ENCODE data around the gene IL19. TPM values are rescaled to one million over a fixed set of nuclear protein-coding genes. Genes with fewer than 3 reads are reported as not detected.

The IL19 gene
- total RNA-seq, 1 experiment from 2014 or later: not detected

GRCh38 chr1:206741142-206741701 lies 29.4 kb upstream of the IL19 start:
- Histone ChIP-seq H3K56ac (ENCODE audit: insufficient read length, low read depth, low read length) (no peak overlapping the region), H3K4me2 (ENCODE audit: insufficient read depth, insufficient read length, low read length) (no peak overlapping the region), H4K91ac (ENCODE audit: insufficient read length, low read depth, low read length) (no peak overlapping the region), H4K20me1 (ENCODE audit: control insufficient read depth, insufficient read depth, insufficient read length) (no peaks in the 10 kb centered on the region), H3K79me2 (ENCODE audit: insufficient read depth, low read length) (no peaks in the 10 kb centered on the region), H3K23ac (ENCODE audit: insufficient read length, low read depth, low read length) (no peak overlapping the region), H2BK20ac (ENCODE audit: low read depth, low read length, poor library complexity, severe bottlenecking) (no peak overlapping the region), H2BK120ac (ENCODE audit: low read depth, low read length, poor library complexity, severe bottlenecking) (no peak overlapping the region), H2AFZ (ENCODE audit: low read length) (no peak overlapping the region), H3K27ac (ENCODE audit: insufficient read length, low read depth, low read length) (no peak overlapping the region), H2AK5ac (ENCODE audit: insufficient read length, low read length) (no peak overlapping the region), H3K4me1 (ENCODE audit: insufficient read depth, low read length) (peaks cover 2% of the 10 kb centered on the region; the same call in 1 of the 2 replicates), H2BK12ac (ENCODE audit: insufficient read length, low read depth, low read length) (no peak overlapping the region), H4K5ac (ENCODE audit: insufficient read length, low read depth, low read length) (no peak overlapping the region), H4K8ac (replicated peaks; ENCODE audit: insufficient read length, low read depth, low read length) (no peak overlapping the region), H3K18ac (ENCODE audit: insufficient read length, low read depth, low read length) (no peak overlapping the region), H3K14ac (ENCODE audit: insufficient read depth, low read length) (no peak overlapping the region), H3T11ph (ENCODE audit: low read length) (no peak overlapping the region), H3K9me3 (ENCODE audit: control insufficient read depth, low read depth, low read length) (no peaks in the 10 kb centered on the region), H2BK15ac (ENCODE audit: low read depth, low read length) (no peak overlapping the region), H3K79me1 (ENCODE audit: insufficient read depth, low read depth, low read length, poor library complexity, severe bottlenecking) (no peaks in the 10 kb centered on the region), H3K9ac (ENCODE audit: extremely low read depth, insufficient read length, low read length) (no peak overlapping the region), H3K23me2 (ENCODE audit: insufficient read length, low read depth, low read length, poor library complexity, severe bottlenecking) (no peaks in the 10 kb centered on the region), H3K27me3 (ENCODE audit: insufficient read depth, low read length) (no peaks in the 10 kb centered on the region), H2BK5ac (ENCODE audit: insufficient read length, low read length) (no peak overlapping the region), H3K4ac (ENCODE audit: low read depth, low read length) (no peak overlapping the region)
- Mint-ChIP-seq H3K36me3 (ENCODE audit: insufficient read depth in 1 of 3, low read depth in 3 of 3) (no peaks in the 10 kb centered on the region), H3K9me3 (no peaks in the 10 kb centered on the region), H3K27ac (no peak overlapping the region; a peak in 1 of 7 replicates), H3K4me1 (peaks cover 11 to 15% of the 10 kb centered on the region in 2 experiments), H3K27me3 (ENCODE audit: low read depth) (no peaks in the 10 kb centered on the region; the same call in none of the 2 replicates), H3K4me3 (no peak overlapping the region)
- no CpG with 5 or more reads among the region's 6 CpGs for WGBS (ENCODE audit: extremely low coverage, insufficient read length, low lambda C conversion rate)
- no peak for DNase-seq
- no peak for TF ChIP-seq CTCF (conservative IDR thresholded peaks at IDR 0.05)

Measured in H9 (cell line).